Right atrium auricular region (tissue), 2 donors: ENCODE data around the gene TOGARAM1. TPM values are rescaled to one million over a fixed set of nuclear protein-coding genes. Genes with fewer than 3 reads are reported as not detected.
A peak's percentile ranks its signal among the peaks of the same experiment; 100 is the strongest.

ENCODE experiments used
- DNase-seq: peaks from one replicate; pipeline ENCODE4 v3.0.0-alpha.2; 2019; ENCODE audit warnings: low spot score
- H3K27ac ChIP-seq, 2 donors: fragments of 200-600 bp; sonication (generic); 1 replicate in 1 of 2; 2 replicates in 1 of 2; pipeline ENCODE4 v1.5.1; 2016 to 2019
- H3K27me3 ChIP-seq, 2 donors: fragments of 200-600 bp; sonication (generic); one replicate each; pipeline versions ENCODE4 v1.5.1 to v1.6.0; 2017 to 2019
- H3K36me3 ChIP-seq: fragments of 200-600 bp; sonication (generic); one replicate; pipeline ENCODE4 v1.5.1; 2016
- H3K4me1 ChIP-seq, 2 donors: fragments of 200-600 bp; sonication (generic); one replicate each; pipeline versions ENCODE4 v1.5.1 to v1.6.0; 2017 to 2019
- H3K4me3 ChIP-seq, 2 donors: fragments of 200-600 bp; sonication (generic); 1 replicate in 1 of 2; 2 replicates in 1 of 2; pipeline ENCODE4 v1.5.1; 2017 to 2019; ENCODE audit warnings: mild to moderate bottlenecking in 1 of 2, moderate library complexity in 1 of 2
- H3K9me3 ChIP-seq, 2 donors: fragments of 200-600 bp; sonication (generic); one replicate each; pipeline ENCODE4 v1.5.1; 2019
- CTCF ChIP-seq, 2 donors: fragments of 200-600 bp; sonication (generic); IDR thresholded peaks; one replicate each; pipeline ENCODE4 v1.5.1; 2019; ENCODE audit warnings: antibody characterized with exemption in 2 of 2
- total RNA-seq, 2 donors: library from RNA; depleted of rRNA; stranded (reverse); fragments of >200 nt; gene quantifications; one replicate each; pipeline ENCODE4 v1.1.0, GENCODE V29; 2016

TOGARAM1 gene
- total RNA-seq, 2 donors from 2014 or later = 15.1 to 24.7 TPM

- H3K9me3 ChIP-seq = no peaks in the 10 kb centered on the region
- H3K4me3 ChIP-seq = peak overlapping the region; percentile 71 to 87
- peaks cover 0 to 69% of the 10 kb centered on the region in 2 donors for H3K4me1 ChIP-seq
- no peak for DNase-seq
- H3K27ac ChIP-seq = peak overlapping the region; percentile 82 to 86
- H3K27me3 ChIP-seq = no peaks in the 10 kb centered on the region
- no peak for TF ChIP-seq CTCF (IDR thresholded peaks at IDR 0.05)
- H3K36me3 ChIP-seq = no peaks in the 10 kb centered on the region
These were observed 1.9 kb downstream of the TOGARAM1 start for GRCh38 chr14:44963775-44964380.

DNA sequence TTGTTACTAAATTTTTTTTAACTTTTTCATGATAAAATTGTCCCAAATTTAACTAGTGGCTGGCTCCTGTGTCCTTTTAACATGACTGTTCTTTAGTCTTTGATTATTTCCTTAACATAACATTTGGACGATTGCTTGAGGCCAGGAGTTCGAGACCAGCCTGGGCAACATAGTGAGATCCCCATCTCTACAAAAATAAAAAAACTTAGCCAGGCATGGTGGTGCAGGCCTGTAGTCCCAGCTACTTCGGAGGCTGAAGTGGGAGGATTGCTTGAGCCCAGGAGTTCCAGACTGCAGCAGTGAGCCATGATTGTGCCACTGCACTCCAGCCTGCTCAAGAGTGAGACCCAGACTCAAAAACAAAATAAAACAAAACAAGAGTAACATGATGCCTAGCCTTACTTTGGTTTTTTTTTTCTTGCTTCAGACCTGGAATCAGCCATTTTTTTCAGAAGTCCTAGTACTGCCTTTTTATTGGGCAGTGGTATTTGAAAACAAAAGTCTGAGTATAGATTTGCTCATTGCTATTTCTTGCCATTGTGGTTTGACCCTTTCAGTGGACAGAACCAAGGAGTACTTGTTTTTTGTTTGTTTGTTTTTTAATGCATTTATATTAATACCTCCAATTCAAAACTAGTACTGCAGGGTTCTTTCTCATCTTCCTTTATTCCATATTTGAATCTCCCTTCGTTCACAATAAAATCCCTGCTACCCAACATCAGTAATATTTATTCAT lies 4.8 kb downstream of the TOGARAM1 start:
- no peaks in the 10 kb centered on the region for H3K27me3 ChIP-seq
- peak overlapping the region; percentile 1 to 4 for H3K4me3 ChIP-seq
- no peak overlapping the region for H3K27ac ChIP-seq
- peaks cover 0 to 49% of the 10 kb centered on the region in 2 donors for H3K4me1 ChIP-seq
- DNase-seq = no peak
- TF ChIP-seq CTCF (IDR thresholded peaks at IDR 0.05) = no peak
- peaks cover 0 to 8% of the 10 kb centered on the region in 2 donors for H3K9me3 ChIP-seq
- no peaks in the 10 kb centered on the region for H3K36me3 ChIP-seq

GRCh38 chr14:44968714-44969113 lies 6.7 kb downstream of the TOGARAM1 start:
- no peaks in the 10 kb centered on the region for H3K27me3 ChIP-seq
- H3K36me3 ChIP-seq = no peaks in the 10 kb centered on the region
- H3K27ac ChIP-seq = no peak overlapping the region
- no peak overlapping the region for H3K4me3 ChIP-seq
- DNase-seq = no peak
- peaks cover 0 to 40% of the 10 kb centered on the region in 2 donors for H3K4me1 ChIP-seq
- peaks cover 0 to 8% of the 10 kb centered on the region in 2 donors for H3K9me3 ChIP-seq
- no peak for TF ChIP-seq CTCF (IDR thresholded peaks at IDR 0.05)

DNA sequence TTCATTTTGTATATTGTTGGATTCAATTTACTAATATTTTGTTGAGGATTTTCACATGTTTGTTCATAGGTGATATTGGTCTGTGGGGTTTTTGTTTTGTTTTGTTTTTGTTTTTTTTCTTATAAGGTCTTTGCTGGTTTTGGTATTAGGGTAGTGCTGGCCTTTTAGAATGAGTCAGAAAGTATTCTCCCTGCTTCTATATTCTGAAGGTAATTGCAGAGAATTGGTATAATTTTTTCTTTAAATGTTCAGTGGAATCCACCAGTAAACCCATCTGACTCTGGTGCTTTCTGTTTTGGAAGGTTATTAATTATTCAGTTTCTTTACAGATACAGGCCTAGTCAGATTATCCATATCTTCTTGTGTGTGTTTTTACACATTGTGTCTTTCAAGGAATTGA lies 8.9 kb downstream of the TOGARAM1 start:
- Histone ChIP-seq H3K4me3 (no peak overlapping the region), H3K4me1 (peaks cover 0 to 28% of the 10 kb centered on the region in 2 donors), H3K9me3 (peaks cover 0 to 8% of the 10 kb centered on the region in 2 donors), H3K27me3 (no peaks in the 10 kb centered on the region), H3K36me3 (no peaks in the 10 kb centered on the region), H3K27ac (no peak overlapping the region)
- no peak for TF ChIP-seq CTCF (IDR thresholded peaks at IDR 0.05)
- no peak for DNase-seq

- Histone ChIP-seq H3K4me1 (peaks cover 0 to 23% of the 10 kb centered on the region in 2 donors), H3K9me3 (peaks cover 0 to 8% of the 10 kb centered on the region in 2 donors), H3K27me3 (no peaks in the 10 kb centered on the region), H3K27ac (no peak overlapping the region), H3K36me3 (no peaks in the 10 kb centered on the region), H3K4me3 (no peak overlapping the region)
- no peak for TF ChIP-seq CTCF (IDR thresholded peaks at IDR 0.05)
- no peak for DNase-seq
These were observed 9.5 kb downstream of the TOGARAM1 start for GRCh38 chr14:44971459-44971858.
